ENCODE data around the gene MAP3K2.

MAP3K2 gene

GRCh38 chr2:127279781-127280180, 108.0 kb downstream of the MAP3K2 start:
- intact Hi-C loops (cut with DNase I) = loop anchor here (10.0 kb wide), 1 partner anchor 195 kb away; no protein-coding TSS in a partner anchor
- no peak for DNase-seq

- peak in 1 of 42 donors; percentile 31 for DNase-seq
- intact Hi-C loops (cut with DNase I) = no loop called here
These were observed 108.8 kb downstream of the MAP3K2 start for GRCh38 chr2:127278959-127279358.

- peak in 2 of 42 donors; percentile 14 to 31 for DNase-seq
- intact Hi-C loops (cut with DNase I) = no loop called here
These were observed 110.7 kb downstream of the MAP3K2 start for GRCh38 chr2:127277028-127277427.

- DNase-seq = peak in 10 of 42 donors; percentile 11 to 42 (median 22)
- intact Hi-C loops (cut with DNase I) = no loop called here
These were observed 112.0 kb downstream of the MAP3K2 start for GRCh38 chr2:127275789-127276188.

- intact Hi-C loops (cut with DNase I) = no loop called here
- peak in 25 of 42 donors; percentile 11 to 74 (median 39) for DNase-seq
These were observed 112.4 kb downstream of the MAP3K2 start for GRCh38 chr2:127275356-127275755.

- no peak for DNase-seq
- intact Hi-C loops (cut with DNase I) = no loop called here
These were observed 117.1 kb downstream of the MAP3K2 start for GRCh38 chr2:127270663-127271062.

- intact Hi-C loops (cut with DNase I) = no loop called here
- no peak for DNase-seq
These were observed 125.9 kb downstream of the MAP3K2 start for GRCh38 chr2:127261804-127262406.

GRCh38 chr2:127259355-127259754, 128.4 kb downstream of the MAP3K2 start:
- intact Hi-C loops (cut with DNase I) = no loop called here
- DNase-seq = no peak

GRCh38 chr2:127256866-127257265, 130.9 kb downstream of the MAP3K2 start:
- no peak for DNase-seq
- intact Hi-C loops (cut with DNase I) = no loop called here

GRCh38 chr2:127256381-127256780, 131.4 kb downstream of the MAP3K2 start:
- intact Hi-C loops (cut with DNase I) = no loop called here
- no peak for DNase-seq

GRCh38 chr2:127255721-127256120, 132.1 kb downstream of the MAP3K2 start:
- intact Hi-C loops (cut with DNase I) = no loop called here
- no peak for DNase-seq

GRCh38 chr2:127255146-127255545, 132.6 kb downstream of the MAP3K2 start:
- intact Hi-C loops (cut with DNase I) = no loop called here
- DNase-seq = no peak

GRCh38 chr2:127254386-127254981, 133.3 kb downstream of the MAP3K2 start:
- no peak for DNase-seq
- intact Hi-C loops (cut with DNase I) = no loop called here

Measured in head of caudate nucleus (tissue), 42 donors.